ENCODE data around the gene POLN. TPM values are rescaled to one million over a fixed set of nuclear protein-coding genes. Genes with fewer than 3 reads are reported as not detected.

The POLN gene
- total RNA-seq, 2 experiments from 2014 or later: 2.1 to 2.3 TPM

DNA sequence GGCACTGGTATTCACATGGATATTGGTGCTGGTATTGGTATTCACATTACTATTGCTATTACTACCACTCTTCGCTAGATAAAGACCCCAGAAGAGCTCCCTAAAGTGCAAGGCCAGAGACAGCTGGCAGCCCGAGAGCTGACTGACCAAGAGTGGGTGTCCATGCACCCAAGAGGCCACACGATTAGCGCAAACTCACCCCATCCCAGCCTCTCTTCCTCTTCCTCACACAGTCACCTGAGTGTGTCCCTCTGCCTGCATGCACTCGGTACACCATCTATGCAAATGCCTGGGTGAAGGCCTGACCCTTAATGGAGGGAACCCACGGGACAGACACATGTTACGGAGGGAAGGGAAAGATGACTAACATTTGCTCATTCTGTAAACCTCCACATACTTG, 86.7 kb downstream of the POLN start:
- Histone ChIP-seq H3K27me3 (ENCODE audit: control insufficient read depth in 1 of 2, insufficient read depth in 2 of 2, low read length in 2 of 2) (no peaks in the 10 kb centered on the region), H3K27ac (ENCODE audit: low read depth in 1 of 2, low read length in 2 of 2) (no peak overlapping the region), H3K4me1 (ENCODE audit: insufficient read depth, low read length) (no peaks in the 10 kb centered on the region), H3K9me3 (ENCODE audit: control insufficient read depth in 1 of 2, insufficient read depth in 1 of 2, low read length in 2 of 2) (peaks cover 0 to 8% of the 10 kb centered on the region in 2 experiments), H3K4me3 (ENCODE audit: low read length) (no peak overlapping the region), H3K36me3 (ENCODE audit: insufficient read depth, low read length) (no peaks in the 10 kb centered on the region)
- no peak for ATAC-seq (ENCODE audit: poor library complexity)
- Mint-ChIP-seq H3K4me1 (ENCODE audit: low read depth) (no peaks in the 10 kb centered on the region), H3K9me3 (peaks cover 3% of the 10 kb centered on the region), H3K27ac (no peak overlapping the region), H3K27me3 (no peaks in the 10 kb centered on the region), H3K4me3 (no peak overlapping the region), H3K36me3 (ENCODE audit: low read depth) (peaks cover 4% of the 10 kb centered on the region)
- DNase-seq: no peak
- POLR2A ChIA-PET: no interaction called here
- CTCF ChIA-PET: no interaction called here
- intact Hi-C loops (cut with DNase I, micrococcal nuclease): no loop called here
- TF ChIP-seq, protein P1, sequence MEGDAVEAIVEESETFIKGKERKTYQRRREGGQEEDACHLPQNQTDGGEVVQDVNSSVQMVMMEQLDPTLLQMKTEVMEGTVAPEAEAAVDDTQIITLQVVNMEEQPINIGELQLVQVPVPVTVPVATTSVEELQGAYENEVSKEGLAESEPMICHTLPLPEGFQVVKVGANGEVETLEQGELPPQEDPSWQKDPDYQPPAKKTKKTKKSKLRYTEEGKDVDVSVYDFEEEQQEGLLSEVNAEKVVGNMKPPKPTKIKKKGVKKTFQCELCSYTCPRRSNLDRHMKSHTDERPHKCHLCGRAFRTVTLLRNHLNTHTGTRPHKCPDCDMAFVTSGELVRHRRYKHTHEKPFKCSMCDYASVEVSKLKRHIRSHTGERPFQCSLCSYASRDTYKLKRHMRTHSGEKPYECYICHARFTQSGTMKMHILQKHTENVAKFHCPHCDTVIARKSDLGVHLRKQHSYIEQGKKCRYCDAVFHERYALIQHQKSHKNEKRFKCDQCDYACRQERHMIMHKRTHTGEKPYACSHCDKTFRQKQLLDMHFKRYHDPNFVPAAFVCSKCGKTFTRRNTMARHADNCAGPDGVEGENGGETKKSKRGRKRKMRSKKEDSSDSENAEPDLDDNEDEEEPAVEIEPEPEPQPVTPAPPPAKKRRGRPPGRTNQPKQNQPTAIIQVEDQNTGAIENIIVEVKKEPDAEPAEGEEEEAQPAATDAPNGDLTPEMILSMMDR (IDR thresholded peaks at IDR 0.05): no peak

DNA sequence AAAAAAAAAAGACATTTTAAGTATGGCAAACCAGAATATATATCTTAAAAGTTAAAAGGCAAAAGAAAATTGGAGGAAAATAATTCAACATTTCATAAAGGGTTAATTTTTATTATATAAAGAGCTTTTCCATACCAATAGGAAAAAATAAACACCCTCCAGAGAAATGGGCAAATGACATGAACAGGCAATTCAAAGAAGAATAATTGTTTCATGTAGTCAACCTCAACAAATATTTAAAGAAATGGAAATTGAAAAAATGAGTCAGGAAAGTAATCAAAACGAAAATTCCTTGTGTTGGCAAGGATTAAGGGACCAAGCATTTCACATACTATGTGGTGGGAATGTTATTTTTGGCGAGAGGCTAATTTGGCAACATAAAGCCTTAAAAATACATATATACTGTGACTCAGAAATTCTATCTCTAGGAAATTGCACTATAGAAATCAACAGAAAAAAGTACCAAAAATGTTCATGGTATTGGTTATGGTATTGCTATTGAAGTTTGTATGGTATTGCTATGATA, 87.6 kb downstream of the POLN start:
- ATAC-seq (ENCODE audit: poor library complexity) (no peak), DNase-seq (no peak)
- intact Hi-C loops (cut with DNase I, micrococcal nuclease): no loop called here
- Mint-ChIP-seq H3K4me3 (no peak overlapping the region), H3K27me3 (no peaks in the 10 kb centered on the region), H3K4me1 (ENCODE audit: low read depth) (no peaks in the 10 kb centered on the region), H3K27ac (no peak overlapping the region), H3K9me3 (peaks cover 3% of the 10 kb centered on the region), H3K36me3 (ENCODE audit: low read depth) (peaks cover 4% of the 10 kb centered on the region)
- Histone ChIP-seq H3K4me3 (ENCODE audit: low read length) (no peak overlapping the region), H3K4me1 (ENCODE audit: insufficient read depth, low read length) (no peaks in the 10 kb centered on the region), H3K27ac (ENCODE audit: low read depth in 1 of 2, low read length in 2 of 2) (no peak overlapping the region), H3K36me3 (ENCODE audit: insufficient read depth, low read length) (no peaks in the 10 kb centered on the region), H3K9me3 (ENCODE audit: control insufficient read depth in 1 of 2, insufficient read depth in 1 of 2, low read length in 2 of 2) (peaks cover 0 to 8% of the 10 kb centered on the region in 2 experiments), H3K27me3 (ENCODE audit: control insufficient read depth in 1 of 2, insufficient read depth in 2 of 2, low read length in 2 of 2) (no peaks in the 10 kb centered on the region)
- ChIA-PET CTCF (no interaction called here), POLR2A (no interaction called here)
- TF ChIP-seq, protein P1 (IDR thresholded peaks at IDR 0.05): no peak

DNA sequence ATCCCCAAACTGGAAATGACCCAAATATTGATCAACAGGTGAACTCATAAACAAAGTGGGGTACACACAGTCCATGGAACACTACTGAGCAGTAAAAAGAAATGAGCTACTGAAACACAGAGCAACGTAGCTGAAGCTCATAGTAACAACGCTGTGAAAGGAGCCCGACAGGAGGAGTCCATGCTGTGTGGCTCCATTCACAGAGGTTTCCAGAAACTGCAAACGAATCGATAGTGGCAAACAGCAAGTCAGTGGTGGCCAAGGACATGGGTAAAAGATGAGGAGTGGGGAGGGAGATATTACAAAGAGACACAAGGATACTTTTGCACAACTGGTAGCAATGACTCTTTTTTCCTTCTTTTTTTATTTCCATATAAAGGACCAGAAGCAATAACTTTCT, 90.4 kb downstream of the POLN start:
- intact Hi-C loops (cut with DNase I, micrococcal nuclease): no loop called here
- ChIA-PET CTCF (no interaction called here), POLR2A (no interaction called here)
- no peak overlapping the region for H3K27ac ChIP-seq (ENCODE audit: low read depth in 1 of 2, low read length in 2 of 2)
- DNase-seq (no peak), ATAC-seq (ENCODE audit: poor library complexity) (no peak)
- Mint-ChIP-seq H3K36me3 (ENCODE audit: low read depth) (peaks cover 4% of the 10 kb centered on the region), H3K27ac (no peak overlapping the region), H3K27me3 (no peaks in the 10 kb centered on the region), H3K9me3 (peaks cover 3% of the 10 kb centered on the region), H3K4me3 (no peak overlapping the region), H3K4me1 (ENCODE audit: low read depth) (no peaks in the 10 kb centered on the region)
- H3K4me1 ChIP-seq (ENCODE audit: insufficient read depth, low read length): no peaks in the 10 kb centered on the region
- no peaks in the 10 kb centered on the region for H3K27me3 ChIP-seq (ENCODE audit: control insufficient read depth in 1 of 2, insufficient read depth in 2 of 2, low read length in 2 of 2)
- H3K36me3 ChIP-seq (ENCODE audit: insufficient read depth, low read length): no peaks in the 10 kb centered on the region
- no peak overlapping the region for H3K4me3 ChIP-seq (ENCODE audit: low read length)
- TF ChIP-seq, protein P1 (IDR thresholded peaks at IDR 0.05): no peak
- H3K9me3 ChIP-seq (ENCODE audit: control insufficient read depth in 1 of 2, insufficient read depth in 1 of 2, low read length in 2 of 2): peaks cover 0 to 8% of the 10 kb centered on the region in 2 experiments
